ENCODE measurements around the gene GPRASP2.
"Not testable (repeated sequence)": the region's sequence is repeated elsewhere in the genome, so short reads cannot be mapped to it uniquely, and the experiment has no call there.

GPRASP2 gene

DNA sequence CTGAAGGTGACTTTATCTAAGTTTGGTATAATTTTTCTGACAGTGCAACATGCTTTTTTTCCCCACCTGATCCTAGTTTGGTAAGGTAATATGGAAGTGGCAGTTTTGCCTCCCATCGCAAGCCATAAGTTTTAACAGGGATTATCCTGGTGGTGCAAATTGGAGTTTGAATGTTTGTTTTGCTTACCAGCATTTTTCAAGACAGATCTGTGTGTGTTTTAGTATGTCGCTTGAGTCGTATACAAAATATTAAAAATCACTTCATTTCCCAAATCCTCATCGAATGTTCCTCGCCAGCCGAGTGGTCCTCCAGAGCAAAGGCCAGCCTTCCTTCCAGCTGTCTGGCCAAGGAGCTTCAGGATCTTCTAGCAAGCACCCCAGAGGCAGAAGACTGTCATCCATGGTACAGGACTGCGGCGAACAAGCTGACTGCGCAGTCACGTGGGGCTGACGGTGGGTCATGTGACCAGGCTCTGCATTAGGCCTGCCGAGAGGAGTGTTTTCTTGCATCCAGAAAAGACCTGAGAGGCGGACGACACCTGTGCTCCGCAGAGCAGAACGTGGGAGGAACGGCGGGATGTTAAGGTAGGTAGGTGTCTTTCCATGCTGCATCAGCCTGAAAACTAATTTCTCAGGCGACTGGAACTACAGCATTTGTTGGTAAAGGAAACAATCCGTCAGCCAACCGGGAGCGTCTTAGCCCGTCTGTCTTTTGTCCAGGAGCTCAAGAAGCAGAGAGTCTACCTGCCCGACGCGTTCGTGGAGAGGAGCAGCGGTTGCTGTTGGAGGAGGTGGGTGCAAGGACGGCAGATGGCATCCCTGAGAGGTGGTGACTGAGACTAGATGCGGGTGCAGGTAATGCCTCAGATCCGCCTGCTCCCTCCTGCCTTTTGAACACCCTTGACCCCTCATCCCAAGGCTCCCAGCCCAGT, 8.3 kb downstream of the GPRASP2 start, which contains the start of gene GPRASP3:
Gene GPRASP3 (plus strand): TSS at position 507 of the 932 bp plus-strand sequence. CDS start 28,253 bp downstream, outside the sequence.
- peak within 1 kb of the TSS; percentile 61 for H3K4me3 ChIP-seq (ENCODE audit: low read depth, low read length)
- in situ Hi-C loops (cut with HindIII; ENCODE audit: low sequenced_read_pairs), result no loop called here
- peak; percentile 77 for DNase-seq (ENCODE audit: low read depth, low spot score)
- TF ChIP-seq, protein P1, sequence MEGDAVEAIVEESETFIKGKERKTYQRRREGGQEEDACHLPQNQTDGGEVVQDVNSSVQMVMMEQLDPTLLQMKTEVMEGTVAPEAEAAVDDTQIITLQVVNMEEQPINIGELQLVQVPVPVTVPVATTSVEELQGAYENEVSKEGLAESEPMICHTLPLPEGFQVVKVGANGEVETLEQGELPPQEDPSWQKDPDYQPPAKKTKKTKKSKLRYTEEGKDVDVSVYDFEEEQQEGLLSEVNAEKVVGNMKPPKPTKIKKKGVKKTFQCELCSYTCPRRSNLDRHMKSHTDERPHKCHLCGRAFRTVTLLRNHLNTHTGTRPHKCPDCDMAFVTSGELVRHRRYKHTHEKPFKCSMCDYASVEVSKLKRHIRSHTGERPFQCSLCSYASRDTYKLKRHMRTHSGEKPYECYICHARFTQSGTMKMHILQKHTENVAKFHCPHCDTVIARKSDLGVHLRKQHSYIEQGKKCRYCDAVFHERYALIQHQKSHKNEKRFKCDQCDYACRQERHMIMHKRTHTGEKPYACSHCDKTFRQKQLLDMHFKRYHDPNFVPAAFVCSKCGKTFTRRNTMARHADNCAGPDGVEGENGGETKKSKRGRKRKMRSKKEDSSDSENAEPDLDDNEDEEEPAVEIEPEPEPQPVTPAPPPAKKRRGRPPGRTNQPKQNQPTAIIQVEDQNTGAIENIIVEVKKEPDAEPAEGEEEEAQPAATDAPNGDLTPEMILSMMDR (IDR thresholded peaks at IDR 0.05; ENCODE audit: low read depth, low read length), result no peak

DNA sequence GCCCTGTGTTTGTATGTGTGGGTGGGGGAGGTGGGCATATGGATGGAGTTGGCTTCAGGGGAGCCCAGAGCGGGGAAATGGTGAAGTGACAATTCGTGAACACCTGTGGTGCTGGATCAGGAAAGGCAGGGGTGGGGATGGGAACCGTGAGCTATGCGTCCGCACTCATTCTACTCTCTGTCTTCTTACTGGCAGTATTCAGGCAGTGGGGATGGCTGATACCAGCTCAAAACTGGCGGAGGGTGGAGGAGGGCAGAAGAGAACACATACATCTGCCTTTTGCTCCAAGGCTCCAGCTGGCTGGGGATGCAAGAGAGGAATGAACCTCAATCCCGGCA, 8.9 kb downstream of the GPRASP2 start:
- DNase-seq (ENCODE audit: low read depth, low spot score); in situ Hi-C loops (cut with HindIII; ENCODE audit: low sequenced_read_pairs): not testable (repeated sequence)
- H3K4me3 ChIP-seq (ENCODE audit: low read depth, low read length), result peak overlapping the region; percentile 61

DNA sequence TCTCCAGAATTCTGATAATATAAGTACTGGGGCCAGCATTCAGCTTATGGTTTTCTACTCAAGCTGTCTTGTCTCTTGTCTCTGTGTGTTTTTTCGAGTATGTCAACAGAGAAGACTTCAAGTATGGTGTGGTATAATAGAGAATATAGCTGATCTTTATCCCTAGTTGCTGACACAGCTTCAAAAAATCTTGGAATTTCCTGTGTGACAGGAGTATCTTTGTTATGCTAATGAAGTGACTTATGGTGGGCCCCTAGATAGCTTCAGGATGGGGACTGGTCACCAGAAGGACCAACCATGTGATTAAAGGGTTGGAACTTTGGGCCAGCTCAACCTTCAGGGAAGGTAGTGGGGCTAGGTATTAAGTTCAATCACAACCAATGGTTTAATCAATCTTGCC, 11.2 kb downstream of the GPRASP2 start:
- DNase-seq (ENCODE audit: low read depth, low spot score), result no peak
- no peak overlapping the region for H3K4me3 ChIP-seq (ENCODE audit: low read depth, low read length)
- TF ChIP-seq, protein P1 (IDR thresholded peaks at IDR 0.05; ENCODE audit: low read depth, low read length), result no peak
- in situ Hi-C loops (cut with HindIII; ENCODE audit: low sequenced_read_pairs), result no loop called here

DNA sequence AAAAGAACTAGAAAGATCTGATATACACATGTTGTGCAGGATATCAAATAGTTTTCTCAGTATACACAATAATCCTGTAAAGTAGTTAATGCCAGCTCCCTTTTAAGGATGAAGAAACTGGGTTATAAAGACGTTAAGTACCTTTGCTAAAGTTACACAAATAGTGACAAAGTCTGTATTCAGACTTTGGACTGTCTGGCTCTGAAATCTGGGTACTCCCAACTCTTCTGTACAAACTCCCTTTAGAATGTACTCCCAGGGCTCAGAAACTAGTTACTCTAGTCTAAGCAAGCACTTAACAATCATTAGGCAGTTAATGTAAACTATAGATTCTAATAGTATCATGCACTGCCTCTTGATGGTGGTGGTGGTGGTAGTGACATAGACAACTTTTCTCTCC, 15.5 kb downstream of the GPRASP2 start:
- TF ChIP-seq, protein P1 (IDR thresholded peaks at IDR 0.05; ENCODE audit: low read depth, low read length), result no peak
- in situ Hi-C loops (cut with HindIII; ENCODE audit: low sequenced_read_pairs), result no loop called here
- H3K4me3 ChIP-seq (ENCODE audit: low read depth, low read length), result no peak overlapping the region
- no peak for DNase-seq (ENCODE audit: low read depth, low spot score)

DNA sequence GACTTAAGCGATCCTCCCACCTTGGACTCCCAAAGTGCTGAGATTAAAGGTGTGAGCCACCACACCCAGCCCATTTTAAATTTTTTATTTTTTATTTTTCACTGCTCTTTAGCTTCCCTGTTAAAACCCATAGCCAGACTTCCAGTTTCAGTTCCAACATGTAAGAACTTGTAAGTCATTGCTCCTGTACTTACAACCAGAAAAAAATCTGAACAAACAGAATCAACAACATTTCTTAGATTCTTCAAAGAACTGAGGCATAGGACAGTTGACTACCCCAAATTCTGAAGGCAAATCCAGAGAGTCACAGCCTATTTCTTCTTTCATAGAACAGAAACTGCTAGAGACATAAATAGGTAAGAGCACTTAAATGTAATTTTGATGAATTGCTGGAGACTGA, 16.4 kb downstream of the GPRASP2 start:
- DNase-seq (ENCODE audit: low read depth, low spot score), result no peak
- TF ChIP-seq, protein P1 (IDR thresholded peaks at IDR 0.05; ENCODE audit: low read depth, low read length), result no peak
- in situ Hi-C loops (cut with HindIII; ENCODE audit: low sequenced_read_pairs), result no loop called here
- H3K4me3 ChIP-seq (ENCODE audit: low read depth, low read length), result no peak overlapping the region

DNA sequence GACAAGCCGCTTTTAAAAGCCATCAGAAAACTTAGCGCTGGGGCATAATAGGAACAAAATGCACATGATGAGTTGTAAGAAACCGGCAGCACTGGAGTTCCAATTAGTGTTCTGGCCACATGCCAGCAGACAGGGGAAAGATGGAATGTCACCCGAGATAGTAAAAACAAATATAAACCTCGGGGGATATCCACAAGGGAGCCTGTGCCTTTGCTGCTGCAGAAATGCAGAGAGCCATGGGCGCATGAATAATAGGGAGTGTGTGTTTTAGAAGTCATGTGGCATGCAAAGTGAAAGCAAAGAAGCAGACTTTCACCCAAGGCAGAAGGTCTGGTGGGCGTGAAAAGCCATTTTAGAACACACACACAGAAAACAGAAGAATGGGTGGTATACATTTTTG, 27.4 kb downstream of the GPRASP2 start:
- DNase-seq (ENCODE audit: low read depth, low spot score), result peak; percentile 33
- TF ChIP-seq, protein P1 (IDR thresholded peaks at IDR 0.05; ENCODE audit: low read depth, low read length), result no peak
- in situ Hi-C loops (cut with HindIII; ENCODE audit: low sequenced_read_pairs), result no loop called here
- no peak overlapping the region for H3K4me3 ChIP-seq (ENCODE audit: low read depth, low read length)

DNA sequence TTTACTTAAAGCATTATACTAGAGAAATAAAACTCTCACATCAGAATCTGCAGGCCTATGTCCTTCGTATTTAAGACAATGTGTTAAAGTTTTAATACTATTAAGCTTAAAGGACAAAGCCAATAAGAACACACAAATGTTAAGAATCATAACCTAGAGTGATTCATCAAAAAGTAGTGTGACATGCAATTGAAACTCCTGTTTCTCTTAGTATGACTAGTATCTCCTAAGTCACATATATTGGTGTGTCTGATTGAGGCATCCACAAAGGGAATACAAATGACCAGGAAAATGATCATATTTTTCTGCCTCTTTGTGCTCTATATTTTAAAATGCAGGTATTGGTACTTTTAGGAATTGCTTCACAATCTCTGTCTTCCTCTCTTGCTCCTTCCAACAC, 32.1 kb downstream of the GPRASP2 start:
- TF ChIP-seq, protein P1 (IDR thresholded peaks at IDR 0.05; ENCODE audit: low read depth, low read length), result no peak
- DNase-seq (ENCODE audit: low read depth, low spot score), result no peak
- in situ Hi-C loops (cut with HindIII; ENCODE audit: low sequenced_read_pairs), result no loop called here
- no peak overlapping the region for H3K4me3 ChIP-seq (ENCODE audit: low read depth, low read length)

Measured in astrocyte of the spinal cord (primary cell).